K562 (cell line): ENCODE data around the gene EEFSEC. TPM values are rescaled to one million over a fixed set of nuclear protein-coding genes. Genes with fewer than 3 reads are reported as not detected.

Source experiments
- ATAC-seq: fragments of 200-7000 bp; cut with Tn5 transposase; 3 replicates; pipeline ENCODE4 v1.9.1; 2020; ENCODE audit warnings: moderate library complexity
- BruUV-seq: library from RNA; stranded (reverse); fragments of 400-500 nt; replicated peaks from 2 replicates; lab custom pipeline; 2021; lab: Mats Ljungman, UMichigan
- CTCF ChIA-PET: fragments of 300-600 bp; formaldehyde crosslinking; extraction: SDS; loops from one replicate; lab custom pipeline; 2021; ENCODE audit warnings: low intra/inter-chr PET ratio; lab: Yijun Ruan, JAX
- POLR2A ChIA-PET: fragments of 300-600, 350-650 bp; sonication (Branson Sonifier 250); formaldehyde crosslinking; extraction: SDS; loops from one replicate; lab custom pipeline; 2021; ENCODE audit warnings: antibody characterized with exemption, inconsistent platforms; lab: Yijun Ruan, JAX
- DNase-seq, 4 experiments: peaks; one replicate each; pipeline versions ENCODE4 v3.0.0 to v3.0.0-alpha.2; 2011 to 2018; ENCODE audit warnings: low spot score in 3 of 4, mixed read lengths in 3 of 4; ENCODE audit errors: extremely low read depth in 1 of 4
- FAIRE-seq: peaks from 2 replicates; lab custom pipeline; 2011; peaks lifted over from hg19 to GRCh38; lab: Jason Lieb, UNC
- H2AFZ ChIP-seq: 2 replicates; pipeline ENCODE4 v1.6.0; 2011; ENCODE audit warnings: low read depth, low read length, control low read depth, inconsistent platforms
- H3K27ac ChIP-seq: fragments of 200-600 bp; 3 replicates; pipeline ENCODE4 v1.8.0; 2011; ENCODE audit warnings: low read depth, mild to moderate bottlenecking, control low read depth, inconsistent platforms, low read length, moderate library complexity, mixed read lengths; ENCODE audit errors: extremely low read depth
- H3K27me3 ChIP-seq, 2 experiments: fragments of 300-600 bp in 1 of 2; 2 replicates in 1 of 2; 3 replicates in 1 of 2; pipeline versions ENCODE4 v1.6.0 to v1.8.0; 2011; ENCODE audit warnings: inconsistent platforms in 2 of 2, low read length in 2 of 2, mild to moderate bottlenecking in 1 of 2, mixed read lengths in 1 of 2, moderate library complexity in 1 of 2; ENCODE audit not compliant: control insufficient read depth in 2 of 2, insufficient read depth in 2 of 2
- H3K36me3 ChIP-seq: fragments of 300-600 bp; 3 replicates; pipeline ENCODE4 v1.8.0; 2011; ENCODE audit warnings: mild to moderate bottlenecking, low read length, inconsistent platforms; ENCODE audit not compliant: control insufficient read depth, insufficient read depth
- H3K4me1 ChIP-seq, 2 experiments: fragments of 200-600 bp in 1 of 2; replicated peaks in 1 of 2; 2 replicates in 1 of 2; 3 replicates in 1 of 2; pipeline versions ENCODE4 v1.5.1 to v1.8.0; 2011; ENCODE audit warnings: inconsistent platforms in 2 of 2, low read length in 2 of 2, mild to moderate bottlenecking in 1 of 2, mixed read lengths in 1 of 2, moderate library complexity in 1 of 2; ENCODE audit not compliant: control insufficient read depth in 2 of 2, insufficient read depth in 2 of 2
- H3K4me2 ChIP-seq: 2 replicates; pipeline ENCODE4 v1.6.1; 2011; ENCODE audit warnings: low read length, control low read depth, inconsistent platforms, mixed read lengths; ENCODE audit not compliant: insufficient read depth
- H3K4me3 ChIP-seq: fragments of 200-600 bp; sonication (generic), shearing (Covaris generic); 2 replicates; pipeline ENCODE4 v1.5.1; 2016; ENCODE audit warnings: control low read depth, inconsistent platforms
- H3K79me2 ChIP-seq: fragments of 200-600 bp; 3 replicates; pipeline ENCODE4 v1.8.0; 2011; ENCODE audit warnings: low read length, inconsistent platforms; ENCODE audit not compliant: control insufficient read depth, insufficient read depth
- H3K9ac ChIP-seq, 2 experiments: 2 replicates each; pipeline versions ENCODE4 v1.6.0 to v1.6.1; 2011; ENCODE audit warnings: low read depth in 2 of 2, low read length in 2 of 2, control low read depth in 1 of 2, inconsistent platforms in 1 of 2, mild to moderate bottlenecking in 1 of 2, mixed read lengths in 1 of 2; ENCODE audit not compliant: insufficient read depth in 1 of 2
- H3K9me1 ChIP-seq: one replicate; pipeline ENCODE4 v1.6.0; 2011; ENCODE audit warnings: inconsistent platforms, mild to moderate bottlenecking, low read length, moderate library complexity; ENCODE audit not compliant: control insufficient read depth, insufficient read depth
- H3K9me3 ChIP-seq: replicated peaks from 2 replicates; pipeline ENCODE4 v1.5.1; 2011; ENCODE audit warnings: low read depth, low read length, inconsistent platforms; ENCODE audit not compliant: control insufficient read depth, insufficient read depth
- H4K20me1 ChIP-seq: replicated peaks from 2 replicates; pipeline ENCODE4 v1.6.1; 2011; ENCODE audit warnings: low read length, inconsistent platforms, mixed read lengths; ENCODE audit not compliant: control insufficient read depth, insufficient read depth
- C11orf30 ChIP-seq: fragments of 450-650 bp; IDR thresholded peaks from 2 replicates; pipeline ENCODE4 v1.6.1; 2016; ENCODE audit warnings: low read depth, mild to moderate bottlenecking
- DACH1 ChIP-seq: fragments of 450-650 bp; IDR thresholded peaks from 2 replicates; pipeline ENCODE4 v1.6.1; 2018; ENCODE audit not compliant: partially characterized antibody
- FOXO4 ChIP-seq: fragments of 450-650 bp; formaldehyde crosslinking; IDR thresholded peaks from 2 replicates; pipeline ENCODE4 v1.4.0; 2020; ENCODE audit warnings: mild to moderate bottlenecking, moderate library complexity
- FUS ChIP-seq: fragments of 200-400 bp; formaldehyde crosslinking; optimal IDR thresholded peaks from 2 replicates; pipeline ENCODE3; 2017; ENCODE audit warnings: low read depth, low read length
- KLF16 ChIP-seq: IDR thresholded peaks from 2 replicates; pipeline ENCODE4 v1.6.1; 2016; ENCODE audit warnings: antibody characterized with exemption
- MAFG ChIP-seq: fragments of 450-650 bp; conservative IDR thresholded peaks from 2 replicates; pipeline ENCODE4 v1.6.1; 2016; ENCODE audit warnings: missing genetic modification characterization, missing compliant biosample characterization
- NEUROD1 ChIP-seq: fragments of 150-350 bp; IDR thresholded peaks from 2 replicates; pipeline ENCODE4 v1.6.1; 2014; ENCODE audit warnings: borderline replicate concordance, low read length, low read depth; ENCODE audit not compliant: partially characterized antibody
- NFE2 ChIP-seq: IDR thresholded peaks from 2 replicates; pipeline ENCODE4 v1.6.1; 2014; ENCODE audit warnings: antibody characterized with exemption, low read depth
- PHB2 ChIP-seq: fragments of 450-650 bp; IDR thresholded peaks from 2 replicates; pipeline ENCODE4 v1.6.1; 2017; ENCODE audit warnings: low read depth
- RAD51 ChIP-seq: fragments of 450-650 bp; IDR thresholded peaks from 2 replicates; pipeline ENCODE4 v1.7.1; 2016; ENCODE audit warnings: low read depth, mild to moderate bottlenecking, borderline replicate concordance
- SAP30 ChIP-seq: fragments of 200-600 bp; sonication (generic); IDR thresholded peaks from 2 replicates; pipeline ENCODE4 v1.6.1; 2012; ENCODE audit warnings: borderline replicate concordance, low read depth, mild to moderate bottlenecking, moderate library complexity, low read length, control low read depth, inconsistent platforms; ENCODE audit not compliant: insufficient read depth, poor library complexity, severe bottlenecking
- SFPQ ChIP-seq: fragments of 200-400 bp; formaldehyde crosslinking; IDR thresholded peaks from 2 replicates; pipeline ENCODE4 v1.6.1; 2017; ENCODE audit warnings: mild to moderate bottlenecking, low read depth, low read length, moderate library complexity
- SRSF1 ChIP-seq: fragments of 200-400 bp; formaldehyde crosslinking; IDR thresholded peaks from 2 replicates; pipeline ENCODE4 v1.6.1; 2017; ENCODE audit warnings: mild to moderate bottlenecking, low read depth, low read length, moderate library complexity
- XRCC3 ChIP-seq: fragments of 450-650 bp; IDR thresholded peaks from 2 replicates; pipeline ENCODE4 v1.6.1; 2017; ENCODE audit warnings: mild to moderate bottlenecking, moderate library complexity
- ZNF274 ChIP-seq: IDR thresholded peaks from 2 replicates; pipeline ENCODE4 v1.6.1; 2011; ENCODE audit warnings: low read depth, mild to moderate bottlenecking, low read length, moderate library complexity, borderline replicate concordance
- ZNF316 ChIP-seq: fragments of 450-650 bp; IDR thresholded peaks from 2 replicates; pipeline ENCODE4 v1.6.1; 2016
- ZNF551 ChIP-seq: fragments of 250-450 bp; sonication (Bioruptor Pico); IDR thresholded peaks from 2 replicates; pipeline ENCODE4 v1.5.0; 2021; ENCODE audit warnings: mild to moderate bottlenecking, moderate library complexity
- ZNF764 ChIP-seq: fragments of 250-450 bp; sonication (Bioruptor Pico); IDR thresholded peaks from 2 replicates; pipeline ENCODE4 v1.4.0; 2020; ENCODE audit warnings: low read depth, mild to moderate bottlenecking, moderate library complexity
- ZNF77 ChIP-seq: fragments of 250-450 bp; sonication (Bioruptor Pico); IDR thresholded peaks from 2 replicates; pipeline ENCODE4 v1.5.0; 2020
- ZSCAN29 ChIP-seq: fragments of 450-650 bp; IDR thresholded peaks from 2 replicates; pipeline ENCODE4 v1.6.1; 2017
- WGBS: fragments of 100-300 bp; shearing (Covaris generic); methylation state at CpG from one replicate; pipeline ENCODE4 v1.1.6; 2016; ENCODE audit warnings: low coverage, mixed read lengths; ENCODE audit not compliant: insufficient coverage; ENCODE audit errors: missing lambda C conversion rate; 5-methylcytosine and 5-hydroxymethylcytosine counted together
- in situ Hi-C: fragments of 300-500 bp; cut with MboI; formaldehyde crosslinking; loops from 4 replicates; pipeline ENCODE4 v1.15.0; 2018; ENCODE audit warnings: inconsistent platforms, mixed read lengths
- intact Hi-C: fragments of 100-400 bp; cut with micrococcal nuclease; formaldehyde crosslinking; loops from 2 replicates; pipeline ENCODE4 v1.14.2; 2022
- polyA plus RNA-seq, 8 experiments: library from polyadenylated mRNA; depleted of rRNA in 4 of 8; stranded (reverse) in 5 of 8; unstranded in 3 of 8; fragments of >200 nt; fragmentation: Nextera tagmentation in 2 of 8; fragmentation: Illumina TruSeq in 1 of 8; extraction: Ambion mirVana in 2 of 8; extraction: Trizol in 1 of 8; gene quantifications; 2 replicates each; pipeline versions ENCODE4 v1.2.1 to v1.2.3, GENCODE V29; 2011 to 2014; ENCODE audit warnings: inconsistent platforms in 1 of 8, missing spikeins in 1 of 8
- total RNA-seq, 7 experiments: library from RNA; depleted of rRNA in 6 of 7; stranded (reverse); fragments of >200 nt in 6 of 7; fragmentation: Illumina TruSeq in 2 of 7; extraction: Trizol in 2 of 7; gene quantifications; 2 replicates each; pipeline versions ENCODE4 v1.2.1 to v1.2.3, GENCODE V29; 2011 to 2021; ENCODE audit warnings: low replicate concordance in 1 of 7

EEFSEC gene
- total and polyA plus RNA-seq, 9 of the 15 experiments (the other 6 are each of a cell fraction or from before 2014, with no cell fraction given) = 0.35 to 11.8 (median 7.7) TPM

GRCh38 chr3:128182656-128183055 is 29.4 kb downstream of the EEFSEC start (continued):
- TF ChIP-seq FOXO4 (CRISPR knock-in tag) (no peak), XRCC3 (no peak), FUS (no peak), KLF16 (no peak), ZNF551 (CRISPR knock-in tag) (no peak), ZNF77 (CRISPR knock-in tag) (no peak), NEUROD1 (no peak)

- 65% methylated on average over 3 of the region's 3 CpGs for WGBS
- no peaks in the 10 kb centered on the region for H4K20me1 ChIP-seq
- POLR2A ChIA-PET = interaction anchor here (0.7 kb wide), 1 partner anchor 19 kb away, joined by 3 read pairs; no protein-coding TSS in a partner anchor
- H3K4me2 ChIP-seq = no peak overlapping the region
- DNase-seq (no peak), ATAC-seq (no peak), FAIRE-seq (no peak)
- H2AFZ ChIP-seq = no peak overlapping the region
- H3K4me3 ChIP-seq = no peak overlapping the region
- H3K9me1 ChIP-seq = no peaks in the 10 kb centered on the region
- intact Hi-C loops = no loop called here
- peaks cover 3% of the 10 kb centered on the region; the same call in 1 of the 3 replicates for H3K79me2 ChIP-seq
- no peaks in the 10 kb centered on the region for H3K27me3 ChIP-seq
- CTCF ChIA-PET = no interaction called here
- in situ Hi-C loops = no loop called here
- BruUV-seq = no TSS peak
- H3K36me3 ChIP-seq = no peaks in the 10 kb centered on the region
- H3K9me3 ChIP-seq = no peaks in the 10 kb centered on the region
- no peak overlapping the region for H3K27ac ChIP-seq
- peaks cover 0 to under 1% of the 10 kb centered on the region in 2 experiments; a peak in 1 of 5 replicates for H3K4me1 ChIP-seq
- no peak overlapping the region for H3K9ac ChIP-seq
- TF ChIP-seq SFPQ = no peak
- TF ChIP-seq MAFG (tag) = 0 out of 2 replicates have a peak, but pooled peaks have one; percentile 31
- TF ChIP-seq ZSCAN29 = no peak
- peak; percentile 26; the same call in 1 of the 2 replicates for TF ChIP-seq C11orf30
- TF ChIP-seq SAP30 = no peak
- no peak for TF ChIP-seq ZNF551 (CRISPR knock-in tag)
- TF ChIP-seq RAD51 = no peak
- TF ChIP-seq ZNF274 = no peak
- no peak for TF ChIP-seq ZNF764 (CRISPR knock-in tag)
- TF ChIP-seq NFE2 = no peak
- peak; percentile 63 for TF ChIP-seq ZNF316
- TF ChIP-seq PHB2 = no peak
- TF ChIP-seq DACH1 = no peak
- no peak for TF ChIP-seq SRSF1
Measured at GRCh38 chr3:128185630-128186447, 32.6 kb downstream of the EEFSEC start.
